COLO668 (cell line): ENCODE results near the gene GRHL3.

Source experiments
- DNase-seq: peaks from one replicate; lab custom pipeline; 2025; ENCODE audit not compliant: unreplicated experiment; lab: John Stamatoyannopoulos, UW

GRHL3 gene

GRCh38 chr1:24317081-24317480 is 2.1 kb upstream of the GRHL3 start:
- peak; percentile 40 for DNase-seq

GRCh38 chr1:24317956-24318614 is 1.1 kb upstream of the GRHL3 start:
- DNase-seq, result no peak

- DNase-seq, result no peak
Measured at GRCh38 chr1:24318615-24319311, 394 bp upstream of the GRHL3 start.

- DNase-seq, result no peak
Measured at GRCh38 chr1:24319962-24320361, 805 bp downstream of the GRHL3 start.

GRCh38 chr1:24321126-24321525 is 2.0 kb downstream of the GRHL3 start:
- no peak for DNase-seq

- DNase-seq, result peak; percentile 89
Measured at GRCh38 chr1:24321697-24322469, 2.7 kb downstream of the GRHL3 start.

GRCh38 chr1:24322470-24323177 is 3.5 kb downstream of the GRHL3 start:
- no peak for DNase-seq

- no peak for DNase-seq
Measured at GRCh38 chr1:24323281-24323680, 4.1 kb downstream of the GRHL3 start.

- no peak for DNase-seq
Measured at GRCh38 chr1:24324903-24325302, 5.7 kb downstream of the GRHL3 start.

GRCh38 chr1:24325587-24326449 is 6.7 kb downstream of the GRHL3 start:
- DNase-seq, result no peak

- no peak for DNase-seq
Measured at GRCh38 chr1:24327486-24327885, 8.3 kb downstream of the GRHL3 start.

- DNase-seq, result no peak
Measured at GRCh38 chr1:24327891-24328290, 8.7 kb downstream of the GRHL3 start.

GRCh38 chr1:24329331-24329730 is 10.2 kb downstream of the GRHL3 start:
- DNase-seq, result no peak

GRCh38 chr1:24329797-24330543 is 10.8 kb downstream of the GRHL3 start:
- no peak for DNase-seq

GRCh38 chr1:24331961-24332673 is 13.0 kb downstream of the GRHL3 start:
- DNase-seq, result no peak

GRCh38 chr1:24336075-24336474 is 16.9 kb downstream of the GRHL3 start:
- DNase-seq, result no peak

- DNase-seq, result no peak
Measured at GRCh38 chr1:24337455-24337854, 18.3 kb downstream of the GRHL3 start.

GRCh38 chr1:24338447-24338846 is 19.3 kb downstream of the GRHL3 start:
- DNase-seq, result no peak

GRCh38 chr1:24339996-24340395 is 20.8 kb downstream of the GRHL3 start:
- no peak for DNase-seq
